ENCODE measurements around the gene BAIAP2L2. TPM values are rescaled to one million over a fixed set of nuclear protein-coding genes. Genes with fewer than 3 reads are reported as not detected.
"Not testable (repeated sequence)": the region's sequence is repeated elsewhere in the genome, so short reads cannot be mapped to it uniquely, and the experiment has no call there.

BAIAP2L2 gene
- total RNA-seq, 1 donor from 2014 or later: 4.5 TPM

GRCh38 chr22:38127869-38128268 lies 17.4 kb upstream of the BAIAP2L2 start:
- ATAC-seq: no peak

- no peak for ATAC-seq
These were observed 16.6 kb upstream of the BAIAP2L2 start for GRCh38 chr22:38126928-38127668.

- peak; percentile 29 for ATAC-seq
These were observed 15.3 kb upstream of the BAIAP2L2 start for GRCh38 chr22:38125751-38126201.

GRCh38 chr22:38125038-38125610 lies 14.6 kb upstream of the BAIAP2L2 start:
- ATAC-seq: no peak

- ATAC-seq: peak; percentile 70
These were observed 13.9 kb upstream of the BAIAP2L2 start for GRCh38 chr22:38124236-38124974.

- ATAC-seq: no peak
These were observed 12.1 kb upstream of the BAIAP2L2 start for GRCh38 chr22:38122616-38123015.

- ATAC-seq: peak; percentile 86
These were observed 10.1 kb upstream of the BAIAP2L2 start for GRCh38 chr22:38120359-38121110.

- ATAC-seq: not testable (repeated sequence)
These were observed 8.3 kb upstream of the BAIAP2L2 start for GRCh38 chr22:38118747-38119146.

- no peak for ATAC-seq
These were observed 7.7 kb upstream of the BAIAP2L2 start for GRCh38 chr22:38118182-38118581.

- not testable (repeated sequence) for ATAC-seq
These were observed 7.1 kb upstream of the BAIAP2L2 start for GRCh38 chr22:38117556-38117955.

- no peak for ATAC-seq
These were observed 5.1 kb upstream of the BAIAP2L2 start for GRCh38 chr22:38115423-38116205.

- ATAC-seq: peak; percentile 66
These were observed 4.3 kb upstream of the BAIAP2L2 start for GRCh38 chr22:38114484-38115398.

- ATAC-seq: peak; percentile 65
These were observed 1.9 kb upstream of the BAIAP2L2 start for GRCh38 chr22:38112381-38112780.

GRCh38 chr22:38111925-38112355 lies 1.5 kb upstream of the BAIAP2L2 start:
- no peak for ATAC-seq

GRCh38 chr22:38110863-38111852 lies 674 bp upstream of the BAIAP2L2 start:
- peak; percentile 73 for ATAC-seq

GRCh38 chr22:38109371-38110001 lies 998 bp downstream of the BAIAP2L2 start:
- no peak for ATAC-seq

- ATAC-seq: no peak
These were observed 1.7 kb downstream of the BAIAP2L2 start for GRCh38 chr22:38108561-38109319.
